GM21786 (cell line): ENCODE measurements around the gene RENBP.
A peak's percentile ranks its signal among the peaks of the same experiment; 100 is the strongest.

Source experiments
- ATAC-seq: cut with Tn5 transposase; IDR thresholded peaks from one replicate; pipeline ENCODE4 v1.9.1; 2021; ENCODE audit not compliant: unreplicated experiment

RENBP gene

GRCh38 chrX:153901753-153902140, 42.7 kb downstream of the RENBP start:
- no peak for ATAC-seq

DNA sequence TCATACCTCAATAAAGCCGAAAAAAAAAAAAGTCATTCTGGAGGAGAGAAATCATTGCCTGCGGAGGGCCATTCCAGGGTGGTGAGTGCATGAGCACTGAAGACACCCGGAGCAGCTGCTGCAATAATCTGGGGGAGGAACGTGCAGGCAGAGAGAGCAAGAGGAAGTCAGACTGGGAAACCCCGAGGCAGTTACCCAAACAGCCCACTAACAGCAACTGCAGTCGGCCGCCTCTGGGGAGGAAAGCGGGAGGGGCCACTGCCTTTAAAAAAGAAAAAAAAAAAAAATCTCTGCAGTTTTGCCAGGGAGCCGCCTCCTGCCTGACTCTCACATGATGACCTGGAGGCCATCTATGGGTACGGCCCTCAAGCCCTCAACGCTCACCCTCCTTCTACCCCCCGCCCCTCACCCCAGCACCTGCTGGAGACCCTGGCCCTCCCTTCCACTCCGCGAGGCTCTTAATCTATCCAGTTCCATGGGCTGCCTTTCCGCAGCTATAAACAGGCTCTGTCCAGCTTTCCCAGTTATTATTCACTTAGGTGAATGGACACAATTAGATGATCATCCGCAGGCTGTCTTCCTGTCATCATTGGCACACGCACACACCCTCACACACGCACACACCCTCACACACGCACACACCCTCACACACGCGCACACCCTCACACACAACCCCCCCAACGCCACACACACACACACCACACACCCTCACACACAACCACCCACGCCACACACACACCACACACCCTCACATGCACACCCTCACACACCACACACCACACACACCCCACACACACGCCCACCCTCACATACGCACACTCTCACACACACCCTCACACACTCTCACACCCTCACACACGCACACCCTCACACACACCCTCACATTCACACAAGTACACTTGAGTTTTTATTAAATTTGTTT, 43.4 kb downstream of the RENBP start:
- ATAC-seq = peak; percentile 82

DNA sequence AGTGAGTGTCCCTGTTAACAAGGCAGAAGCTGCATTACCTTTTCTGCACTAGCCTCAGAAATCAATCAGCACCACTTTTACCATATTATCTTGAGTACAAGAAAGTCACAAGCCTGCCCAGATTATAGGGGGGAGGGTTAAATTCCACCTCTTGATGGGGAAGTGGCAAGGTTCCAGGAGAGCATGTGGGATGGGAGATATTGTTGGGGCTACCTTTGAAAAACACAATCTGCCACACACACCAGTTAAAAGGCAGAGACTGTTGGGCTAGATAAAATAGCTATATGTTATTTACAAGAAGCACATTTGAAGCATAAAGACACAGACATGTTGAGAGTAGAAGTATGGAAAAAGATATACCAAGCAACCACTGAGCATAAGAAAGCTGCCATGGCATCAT, 46.5 kb downstream of the RENBP start:
- no peak for ATAC-seq

- ATAC-seq = no peak
Observed at GRCh38 chrX:153889123-153889522, 55.3 kb downstream of the RENBP start.

GRCh38 chrX:153888344-153888743, 56.1 kb downstream of the RENBP start:
- no peak for ATAC-seq

- no peak for ATAC-seq
Observed at GRCh38 chrX:153887385-153887784, 57.1 kb downstream of the RENBP start.

- ATAC-seq = no peak
Observed at GRCh38 chrX:153886915-153887314, 57.5 kb downstream of the RENBP start.

GRCh38 chrX:153885968-153886903, 58.2 kb downstream of the RENBP start, which contains the start of gene L1CAM:
TSS of gene L1CAM (minus strand) at chrX:153886173. CDS start at chrX:153875836, 10,337 bp downstream.
- no peak for ATAC-seq
